ENCODE data around the gene MAZ.
"Not testable (repeated sequence)": the region's sequence is repeated elsewhere in the genome, so short reads cannot be mapped to it uniquely, and the experiment has no call there.

MAZ gene

GRCh38 chr16:29806099-29806579, at the start of gene MAZ:
Gene MAZ (plus strand): TSS chr16:29806529. CDS start chr16:29806702, 173 bp downstream.
- DNase-seq (ENCODE audit: low spot score): peak; percentile 85
- no peak for FAIRE-seq

GRCh38 chr16:29756654-29757053, 49.7 kb upstream of the MAZ start:
- FAIRE-seq (no peak), DNase-seq (ENCODE audit: low spot score) (no peak)

- DNase-seq (ENCODE audit: low spot score); FAIRE-seq: not testable (repeated sequence)
Observed at GRCh38 chr16:29757086-29757485, 49.2 kb upstream of the MAZ start.

GRCh38 chr16:29757950-29758466, 48.3 kb upstream of the MAZ start:
- FAIRE-seq: no peak
- no peak for DNase-seq (ENCODE audit: low spot score)

DNA sequence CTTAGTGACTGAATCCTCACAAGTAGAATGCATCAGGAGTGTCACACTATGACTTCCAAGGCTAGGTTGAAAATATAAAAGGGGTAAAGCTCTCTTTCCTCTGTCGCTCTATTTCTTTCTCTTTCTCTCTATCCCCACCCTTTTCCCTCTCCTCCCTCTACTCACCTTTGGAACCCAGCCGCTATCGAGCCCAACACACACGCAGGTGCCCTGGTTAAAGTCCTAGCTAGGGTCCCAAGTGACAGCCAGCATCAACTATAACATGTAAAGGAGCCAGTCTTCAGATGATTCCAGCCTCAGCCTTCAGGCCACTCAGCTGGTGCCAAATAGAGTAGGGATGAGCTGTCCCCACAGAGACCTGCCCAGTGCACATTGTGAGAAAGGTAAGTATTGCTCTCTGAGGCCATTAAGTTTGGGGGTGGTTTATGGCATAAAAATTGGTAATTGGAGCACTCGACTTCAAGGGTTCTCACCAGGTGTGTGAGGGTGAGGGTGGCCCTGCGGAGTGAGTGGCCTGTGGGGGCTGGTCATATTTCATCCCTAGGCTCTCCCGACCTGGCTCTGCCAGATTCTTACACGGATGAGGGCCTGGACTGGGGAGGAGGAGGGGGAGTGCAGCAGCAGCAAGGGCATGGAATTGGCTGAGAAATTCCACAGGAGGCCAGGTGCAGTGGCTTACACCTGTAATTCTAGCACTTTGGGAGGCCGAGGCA, 45.6 kb upstream of the MAZ start:
- no peak for FAIRE-seq
- no peak for DNase-seq (ENCODE audit: low spot score)

- FAIRE-seq; DNase-seq (ENCODE audit: low spot score): not testable (repeated sequence)
Observed at GRCh38 chr16:29761280-29761651, 45.1 kb upstream of the MAZ start.

GRCh38 chr16:29761882-29762281, 44.4 kb upstream of the MAZ start:
- FAIRE-seq (no peak), DNase-seq (ENCODE audit: low spot score) (no peak)

- DNase-seq (ENCODE audit: low spot score): no peak
- no peak for FAIRE-seq
Observed at GRCh38 chr16:29763326-29763725, 43.0 kb upstream of the MAZ start.

DNA sequence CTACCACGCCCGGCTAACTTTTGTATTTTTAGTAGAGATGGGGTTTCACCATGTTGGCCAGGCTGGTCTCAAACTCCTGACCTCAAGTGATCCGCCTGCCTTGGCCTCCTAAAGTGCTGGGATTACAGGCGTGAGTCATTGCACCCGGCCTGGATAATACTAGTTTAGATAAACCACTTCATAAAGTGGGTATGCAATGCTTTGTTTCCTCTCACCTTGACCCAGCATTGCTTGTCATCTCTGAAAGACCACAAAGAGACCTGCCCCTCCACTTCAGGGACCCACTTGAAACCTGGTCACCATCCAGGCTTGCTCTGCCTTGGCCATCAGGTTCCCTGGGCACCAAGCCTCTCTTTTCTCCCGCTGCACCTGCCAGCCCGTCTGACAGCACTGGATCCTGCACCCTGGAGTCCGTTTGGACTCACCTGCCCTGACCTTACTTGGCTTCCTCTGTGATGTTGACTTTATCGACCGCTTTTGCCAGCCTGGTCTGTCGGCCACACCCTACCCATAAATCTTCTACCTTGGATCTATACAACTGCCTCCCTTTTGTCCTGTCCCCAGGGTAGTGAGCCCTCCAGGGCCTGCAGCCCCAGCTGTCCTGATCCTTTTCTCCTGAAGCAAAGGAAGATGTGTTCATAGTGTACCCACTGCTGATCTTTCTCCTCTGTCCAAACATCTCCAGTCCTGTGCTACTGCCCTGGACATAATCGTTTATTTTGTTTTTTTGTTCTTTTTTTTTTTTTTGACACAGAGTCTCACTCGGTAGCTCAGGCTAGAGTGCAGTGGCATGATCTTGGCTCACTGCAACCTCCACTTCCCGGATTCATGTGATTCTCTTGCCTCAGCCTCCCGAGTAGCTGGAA, 40.9 kb upstream of the MAZ start:
- DNase-seq (ENCODE audit: low spot score): no peak
- no peak for FAIRE-seq

GRCh38 chr16:29766571-29766970, 39.8 kb upstream of the MAZ start:
- DNase-seq (ENCODE audit: low spot score): no peak
- FAIRE-seq: no peak

- no peak for FAIRE-seq
- no peak for DNase-seq (ENCODE audit: low spot score)
Observed at GRCh38 chr16:29767062-29767461, 39.3 kb upstream of the MAZ start.

- no peak for FAIRE-seq
Observed at GRCh38 chr16:29769507-29769906, 36.8 kb upstream of the MAZ start.

GRCh38 chr16:29770250-29770929, 35.9 kb upstream of the MAZ start:
- FAIRE-seq (no peak), DNase-seq (ENCODE audit: low spot score) (no peak)

More at GRCh38 chr16:29769507-29769906, 36.8 kb upstream of the MAZ start:
- no peak for DNase-seq (ENCODE audit: low spot score)

- FAIRE-seq; DNase-seq (ENCODE audit: low spot score): not testable (repeated sequence)
Observed at GRCh38 chr16:29772330-29772729, 34.0 kb upstream of the MAZ start.

- DNase-seq (ENCODE audit: low spot score) (no peak), FAIRE-seq (no peak)
Observed at GRCh38 chr16:29774730-29775129, 31.6 kb upstream of the MAZ start.

GRCh38 chr16:29775742-29776408, 30.5 kb upstream of the MAZ start:
- DNase-seq (ENCODE audit: low spot score): no peak

DNA sequence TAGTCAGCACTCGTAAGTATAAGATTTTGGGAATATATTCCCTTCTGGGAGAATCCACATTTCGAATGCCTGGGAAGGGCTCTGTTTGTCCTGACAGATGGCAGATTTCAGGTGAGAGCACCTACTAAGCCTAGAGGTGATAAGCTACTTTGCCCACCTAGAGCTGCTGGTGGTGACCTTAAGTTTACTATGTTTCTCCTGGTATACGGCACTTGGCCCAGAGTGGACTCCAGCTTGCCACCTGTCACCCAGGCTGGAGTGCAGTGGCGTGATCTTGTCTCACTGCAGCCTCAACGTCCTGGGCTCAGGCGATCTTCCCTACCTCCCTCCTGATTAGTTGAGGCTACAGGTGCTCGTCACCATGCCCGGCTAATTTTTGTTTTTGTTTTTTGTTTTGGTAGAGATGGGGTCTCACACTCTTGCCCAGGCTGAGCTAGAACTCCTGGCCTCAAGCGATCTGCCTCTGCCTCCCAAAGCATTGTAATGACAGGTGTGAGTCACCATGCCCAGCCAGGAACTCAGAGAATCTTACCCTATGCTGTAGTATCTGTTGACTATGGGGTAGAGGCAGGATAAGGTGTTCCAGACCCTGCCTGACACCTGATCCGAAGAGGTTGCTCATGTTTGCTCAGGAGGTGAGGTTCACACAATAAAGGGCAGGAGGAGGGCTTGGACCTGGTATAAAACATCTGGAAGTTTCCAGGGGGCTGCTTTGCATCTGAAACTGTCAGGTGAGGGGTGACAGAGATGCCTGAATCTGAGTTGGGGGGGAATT, 28.6 kb upstream of the MAZ start, which contains the start of gene ZG16:
ZG16 (plus strand) TSS at position 681 of the 775 bp plus-strand sequence. CDS start 1,011 bp downstream, outside the sequence.
- no peak for FAIRE-seq
- DNase-seq (ENCODE audit: low spot score): no peak

More at GRCh38 chr16:29775742-29776408, 30.5 kb upstream of the MAZ start:
- no peak for FAIRE-seq

DNA sequence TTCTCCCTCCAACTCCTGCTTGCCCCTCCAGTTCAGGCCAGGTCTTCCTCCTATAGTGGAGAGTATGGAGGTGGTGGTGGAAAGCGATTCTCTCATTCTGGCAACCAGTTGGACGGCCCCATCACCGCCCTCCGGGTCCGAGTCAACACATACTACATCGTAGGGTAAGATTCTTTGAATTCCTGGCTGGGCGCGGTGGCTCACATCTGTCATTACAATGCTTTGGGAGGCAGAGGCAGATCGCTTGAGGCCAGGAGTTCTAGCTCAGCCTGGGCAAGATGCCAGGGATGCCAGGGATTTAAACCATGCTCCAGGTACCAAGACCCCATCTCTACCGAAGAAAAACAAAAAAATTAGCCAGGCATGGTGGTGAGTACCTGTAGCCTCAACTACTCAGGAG, 26.9 kb upstream of the MAZ start:
- FAIRE-seq (no peak), DNase-seq (ENCODE audit: low spot score) (no peak)

GRCh38 chr16:29783094-29783953, 23.0 kb upstream of the MAZ start:
- not testable (repeated sequence) for FAIRE-seq

More at GRCh38 chr16:29783094-29783953, 23.0 kb upstream of the MAZ start:
- not testable (repeated sequence) for DNase-seq (ENCODE audit: low spot score)

Measured in RCC 7860 (cell line).